Epithelial cell of esophagus (primary cell): ENCODE measurements around the gene PDK4.

Experiments
- DNase-seq: peaks from one replicate; pipeline ENCODE4 v3.0.0; 2010; ENCODE audit warnings: low read depth
- H3K4me3 ChIP-seq: 2 replicates; pipeline ENCODE4 v1.5.1; 2011; ENCODE audit warnings: mild to moderate bottlenecking, low read length, control low read depth
- CTCF ChIP-seq: IDR thresholded peaks from 2 replicates; pipeline ENCODE4 v1.5.1; 2011; ENCODE audit warnings: low read depth, mild to moderate bottlenecking, low read length, control low read depth, inconsistent platforms; ENCODE audit not compliant: insufficient read depth; ENCODE audit errors: missing control alignments

PDK4 gene

GRCh38 chr7:95596198-95597063 is at the start of gene PDK4:
Gene PDK4, minus strand, starts transcription at chr7:95596516. Its CDS starts 223 bp downstream, at chr7:95596293.
- H3K4me3 ChIP-seq: peak within 1 kb of the TSS; percentile 50
- DNase-seq: peak; percentile 22
- no peak for TF ChIP-seq CTCF

DNA sequence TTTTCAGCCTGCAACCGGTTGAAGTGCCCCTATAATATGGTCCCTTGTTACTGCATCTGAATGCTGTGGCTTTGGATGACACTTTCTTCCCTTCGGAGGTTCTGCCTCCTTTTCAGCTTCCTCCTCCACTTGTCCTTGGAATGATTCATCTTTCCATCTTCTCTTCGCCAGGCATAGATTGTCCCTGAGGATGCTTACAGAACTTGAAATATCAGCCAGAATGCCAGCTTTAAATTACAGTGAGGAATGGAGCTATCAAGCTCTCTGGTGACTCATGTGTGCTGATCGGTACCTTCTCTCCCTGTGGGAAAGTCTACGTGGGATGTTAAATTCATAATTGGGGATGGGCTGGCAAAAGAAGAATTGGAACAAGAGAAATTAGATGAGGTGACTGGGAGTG is 45.9 kb upstream of the PDK4 start:
- no peak for TF ChIP-seq CTCF
- no peak overlapping the region for H3K4me3 ChIP-seq
- peak; percentile 7 for DNase-seq

DNA sequence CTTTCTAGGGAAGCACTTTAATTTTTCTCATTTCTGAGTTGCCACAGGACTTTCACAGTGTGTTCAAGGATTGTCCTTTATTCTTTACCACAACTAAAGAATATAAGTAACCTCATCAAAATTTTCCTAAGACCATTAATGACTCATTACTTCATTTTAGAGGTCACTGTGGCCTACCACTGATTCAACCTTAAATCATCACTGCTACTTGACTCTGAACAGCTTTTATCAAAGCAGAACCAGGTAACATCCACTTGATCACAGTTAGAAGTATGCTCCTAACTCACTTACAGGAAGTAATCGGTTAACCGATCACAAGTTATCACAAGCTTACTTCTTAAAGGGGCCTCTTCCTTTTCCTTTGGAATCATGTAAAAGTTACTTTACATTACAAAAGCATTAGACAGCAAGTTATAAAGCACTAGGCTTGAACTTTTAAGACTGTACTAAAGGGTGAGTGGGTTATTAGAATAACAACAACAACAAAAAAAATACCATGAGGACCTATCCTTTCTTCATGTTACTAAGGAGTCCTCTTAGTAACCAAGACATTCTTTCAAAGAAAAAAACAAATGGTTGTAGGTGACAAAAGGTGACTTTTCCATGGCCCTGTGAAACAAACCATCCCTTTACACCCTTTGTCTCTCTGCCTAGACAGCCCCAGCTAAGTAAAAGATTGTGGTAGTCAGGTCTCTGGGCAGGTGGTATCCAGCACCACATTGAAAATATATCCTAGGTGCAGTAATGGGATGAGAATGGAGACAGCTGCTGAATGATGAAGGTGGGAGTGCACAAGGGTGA is 40.0 kb upstream of the PDK4 start:
- peak; percentile 43 for DNase-seq

DNA sequence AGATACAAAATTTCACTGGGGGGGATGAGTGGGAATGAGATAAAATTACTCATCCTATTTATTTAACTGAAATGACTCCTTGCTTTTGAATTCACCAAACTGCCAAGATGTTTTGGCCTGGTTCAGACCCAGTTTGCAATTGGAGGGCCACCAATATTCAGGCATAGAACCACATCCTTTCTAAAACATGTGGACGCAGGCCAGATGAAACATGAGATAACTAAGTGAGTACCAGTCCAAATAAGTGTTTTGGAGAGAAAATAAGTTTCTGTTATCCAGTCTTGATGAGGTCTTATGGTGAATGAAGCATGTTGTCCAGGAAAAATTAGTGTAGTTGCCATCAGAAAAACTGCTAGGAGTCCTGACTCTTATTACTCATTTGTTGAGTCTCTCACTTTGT is 36.3 kb upstream of the PDK4 start:
- H3K4me3 ChIP-seq: no peak overlapping the region
- TF ChIP-seq CTCF: no peak
- DNase-seq: no peak

More for the DNA sequence above, 40.0 kb upstream of the PDK4 start:
- H3K4me3 ChIP-seq: no peak overlapping the region
- no peak for TF ChIP-seq CTCF

DNA sequence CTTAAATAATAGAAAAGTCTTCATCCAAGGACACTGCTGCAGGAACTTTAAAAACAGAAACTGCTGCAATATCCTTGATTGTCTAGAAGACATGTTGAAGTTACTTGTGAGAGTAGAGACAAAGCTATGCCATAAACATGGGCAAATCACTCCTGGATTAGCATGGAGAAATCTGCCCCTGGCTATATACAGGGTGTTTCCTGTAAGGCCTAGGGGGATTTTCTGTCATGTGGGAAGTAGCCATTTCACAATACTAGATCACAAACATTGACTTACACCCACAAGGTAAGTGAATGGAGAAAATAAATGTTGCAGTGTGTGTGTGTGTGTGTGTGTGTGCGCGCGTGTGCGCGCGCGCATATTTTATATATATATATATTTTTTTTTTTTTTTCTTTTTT is 35.2 kb upstream of the PDK4 start:
- peak; percentile 11 for DNase-seq
- no peak overlapping the region for H3K4me3 ChIP-seq
- TF ChIP-seq CTCF: no peak

DNA sequence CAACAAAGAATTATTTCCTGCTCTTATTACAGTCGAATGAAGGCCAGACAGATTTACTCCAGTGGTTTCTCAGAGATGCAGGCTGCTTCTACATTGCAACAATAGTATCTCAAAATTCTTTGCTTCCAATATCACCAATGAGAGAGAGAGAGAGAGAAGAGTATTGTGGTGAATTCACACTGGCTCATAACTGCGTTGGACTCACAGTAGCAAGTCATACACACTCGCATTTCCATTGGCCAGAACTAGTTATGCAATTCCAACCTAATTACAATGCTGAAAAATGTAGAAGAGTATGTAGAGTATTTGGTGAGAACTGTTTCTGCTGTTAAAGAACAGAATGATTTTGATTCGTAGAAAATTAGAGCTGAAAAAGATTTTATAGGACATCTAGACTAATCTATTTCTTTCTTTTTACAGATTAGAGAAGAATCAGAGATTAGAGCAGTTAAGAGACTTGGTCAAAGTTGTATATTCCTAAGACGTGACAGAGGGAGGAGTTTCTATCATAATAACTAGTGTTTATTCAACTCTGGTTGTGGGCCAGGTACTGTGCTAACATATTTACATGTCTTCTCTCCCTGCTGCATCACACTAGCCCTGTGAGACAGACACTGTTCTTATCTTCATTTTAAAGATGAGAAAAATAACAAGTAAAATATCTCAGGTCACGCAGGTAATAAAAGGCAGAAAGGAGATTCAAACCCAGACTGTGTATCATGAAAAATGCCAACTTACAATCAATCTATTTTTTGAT is 34.6 kb upstream of the PDK4 start:
- DNase-seq: no peak

More for the DNA sequence above, 34.6 kb upstream of the PDK4 start:
- no peak overlapping the region for H3K4me3 ChIP-seq
- no peak for TF ChIP-seq CTCF
